ENCODE data around the gene ARID2.

Gene ARID2

DNA sequence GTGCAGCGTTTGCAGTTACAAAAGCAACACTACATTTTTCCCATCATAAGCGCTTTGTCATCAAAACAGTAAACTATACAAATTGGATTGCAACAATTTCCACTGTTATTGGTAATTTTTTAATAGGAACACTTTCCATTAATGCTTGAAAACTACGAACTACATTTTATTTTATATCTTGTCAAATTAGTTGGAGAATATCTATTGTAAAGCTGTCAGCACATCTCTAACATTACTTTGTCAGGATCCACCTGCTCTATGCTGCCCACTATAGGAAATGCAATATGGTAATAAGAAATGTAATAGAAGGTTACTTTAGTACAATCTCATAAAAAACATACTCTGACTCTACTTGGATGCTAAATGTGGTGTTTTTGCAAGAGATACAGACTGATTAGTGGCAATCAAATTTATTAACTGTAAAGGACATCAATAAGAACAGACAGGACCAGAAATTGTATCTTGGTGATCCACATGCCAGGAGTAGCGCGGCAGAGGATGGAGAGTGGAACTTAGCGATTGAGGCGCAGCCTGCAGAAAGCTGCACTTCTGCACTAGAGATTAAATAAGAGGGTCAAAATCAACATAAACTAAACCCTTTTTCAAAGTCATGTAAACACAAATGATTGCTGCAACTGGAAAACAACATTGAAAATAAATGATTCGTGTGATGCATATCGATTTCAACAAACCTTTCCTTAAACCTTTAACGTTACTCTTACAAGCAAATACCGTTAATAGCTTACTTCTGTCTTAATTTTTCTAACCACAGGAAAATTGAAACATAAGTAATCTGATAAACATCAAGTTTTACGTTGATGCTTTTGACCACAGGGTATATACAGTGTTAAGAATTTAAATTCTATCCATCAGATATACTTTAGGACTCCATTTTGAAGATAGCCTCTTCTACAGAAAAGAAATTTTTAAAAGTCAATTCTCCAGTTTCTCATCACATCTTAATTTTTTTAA, 3.6 kb upstream of the ARID2 start:
- peak; percentile 36 for DNase-seq

DNA sequence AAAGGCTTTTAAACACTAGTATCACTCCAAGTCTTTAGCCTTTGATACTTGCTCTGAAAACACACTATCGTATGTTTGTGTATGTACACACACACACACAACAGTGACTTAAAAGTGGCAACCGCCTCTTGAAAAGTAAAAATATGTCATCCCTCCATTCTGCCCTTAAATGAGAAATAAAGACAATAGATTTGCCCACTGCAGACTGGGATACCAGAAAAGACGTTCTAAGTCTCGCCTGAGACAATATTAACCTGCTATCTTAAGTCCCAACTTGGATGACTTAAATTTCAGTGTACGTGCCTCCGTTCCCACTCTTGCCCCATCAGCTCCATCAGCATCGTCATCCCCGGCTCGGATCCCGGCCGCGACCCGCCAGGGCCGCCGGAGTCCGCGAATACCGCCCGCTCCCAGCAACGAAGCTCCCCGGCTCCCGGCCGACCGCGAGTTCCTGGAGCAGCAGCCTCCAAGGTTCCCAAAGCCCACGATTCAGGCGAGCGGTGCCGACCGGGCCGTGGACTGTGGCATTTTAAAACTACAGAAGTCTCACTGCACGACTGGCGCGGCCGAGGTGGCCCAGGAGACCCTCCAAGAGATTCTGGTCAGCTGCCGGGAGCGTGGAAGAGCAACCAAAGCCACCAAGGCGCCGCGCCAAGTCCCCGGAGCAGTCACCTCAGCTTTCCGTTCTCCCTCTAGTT, 2.8 kb upstream of the ARID2 start:
- DNase-seq, result no peak

- peak; percentile 85 for DNase-seq
Observed at GRCh38 chr12:45727301-45727979, 2.1 kb upstream of the ARID2 start.

DNA sequence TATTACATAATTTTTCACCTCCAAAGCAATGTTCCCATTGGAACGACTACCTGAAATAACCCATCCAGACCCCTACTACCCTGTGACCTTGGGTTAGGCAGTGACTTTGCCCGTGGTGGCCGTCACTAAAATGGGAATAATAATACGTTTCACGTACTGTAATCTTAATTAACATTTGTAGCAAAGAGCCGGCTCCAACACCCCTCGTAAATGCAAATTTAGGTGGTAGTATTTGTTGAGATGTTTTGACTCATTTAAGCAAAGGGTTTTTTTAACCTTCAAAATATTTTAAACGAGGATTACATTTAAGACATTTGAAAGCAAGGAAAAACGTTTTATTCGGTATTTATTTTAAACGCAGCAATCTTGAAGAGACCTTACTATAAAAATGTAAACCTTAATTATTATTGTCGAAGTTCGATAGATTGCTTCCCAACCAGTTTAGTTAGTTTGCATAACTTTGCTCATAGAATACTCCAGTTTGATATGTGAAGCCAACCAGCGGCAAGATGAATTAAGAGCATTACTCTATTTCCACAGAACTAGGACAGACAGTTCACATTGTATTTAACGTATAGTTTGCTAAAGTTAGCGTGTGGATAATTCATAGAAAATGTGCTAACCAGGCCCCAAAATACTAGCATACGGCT, 1.4 kb upstream of the ARID2 start:
- DNase-seq, result no peak

DNA sequence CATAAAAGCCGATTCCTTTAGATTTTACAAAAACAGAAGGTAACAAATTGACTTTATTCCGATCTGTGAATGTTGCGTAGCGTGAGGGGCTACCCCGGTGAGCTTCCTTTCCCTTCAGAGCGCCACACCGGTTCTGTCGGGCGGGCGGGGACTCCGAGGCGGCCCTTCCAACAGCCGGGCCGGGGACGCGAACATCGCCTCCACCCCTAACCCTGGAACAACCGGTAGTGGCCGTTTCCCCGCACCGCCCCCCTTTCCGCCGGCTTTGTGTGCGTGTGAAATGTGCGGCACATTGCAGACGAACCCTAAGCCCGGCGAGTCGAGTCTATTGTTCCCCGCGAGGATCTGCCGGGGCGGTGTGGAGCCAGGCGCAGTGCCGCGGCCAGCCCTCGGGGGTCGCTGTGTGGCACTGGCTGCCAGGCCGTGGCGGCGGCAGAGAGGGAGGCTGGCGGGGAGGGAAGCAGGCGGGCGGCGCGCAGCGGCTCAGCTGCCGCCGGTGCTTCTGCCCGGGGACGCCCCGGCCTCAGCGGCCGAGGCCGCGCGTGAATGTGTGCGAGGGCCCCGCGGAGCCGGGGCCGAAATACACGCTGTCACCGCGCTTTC, 775 bp upstream of the ARID2 start:
- DNase-seq, result peak; percentile 84

GRCh38 chr12:45730084-45730347, 510 bp downstream of the ARID2 start:
- DNase-seq, result no peak

DNA sequence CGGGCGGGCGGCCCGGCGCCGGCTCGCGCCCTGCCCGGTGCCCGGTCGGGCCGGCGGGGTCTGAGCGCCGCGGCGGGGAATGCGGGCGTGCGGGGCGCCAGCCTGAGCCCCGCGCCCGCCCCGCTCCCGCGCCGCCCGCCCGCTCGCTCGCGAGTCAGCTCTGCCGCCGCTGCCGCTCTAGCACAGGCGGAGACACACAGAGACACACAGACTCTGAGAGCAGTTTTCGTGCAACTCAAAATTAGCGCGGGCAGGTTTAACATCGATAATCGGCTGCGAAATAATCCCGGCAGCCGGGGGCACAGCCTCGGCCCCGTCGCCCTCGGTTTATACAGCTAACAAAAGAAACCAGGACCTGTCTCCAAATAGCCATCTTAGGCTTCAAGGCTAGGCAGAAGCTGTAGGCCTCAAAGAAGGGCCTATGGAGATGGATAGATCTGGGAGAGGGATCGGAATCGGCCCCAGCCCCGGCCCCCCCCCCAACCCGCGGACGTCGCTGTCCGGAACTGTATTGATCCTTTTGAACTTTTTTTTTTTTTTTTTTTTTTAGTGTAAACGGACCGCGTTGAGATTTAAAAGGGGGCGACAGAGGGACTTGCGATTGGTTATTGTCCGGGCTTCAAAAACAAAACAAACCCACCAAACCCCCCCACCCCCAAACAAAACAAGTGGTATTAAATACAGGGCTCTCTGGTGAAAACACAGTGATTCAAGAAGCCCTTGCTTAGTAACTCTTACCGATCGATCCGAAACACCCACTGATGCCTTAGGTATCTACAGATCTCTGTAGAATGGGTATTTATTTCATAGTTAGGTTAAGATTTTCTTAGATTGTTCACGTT, 1.1 kb downstream of the ARID2 start:
- DNase-seq, result peak; percentile 44

DNA sequence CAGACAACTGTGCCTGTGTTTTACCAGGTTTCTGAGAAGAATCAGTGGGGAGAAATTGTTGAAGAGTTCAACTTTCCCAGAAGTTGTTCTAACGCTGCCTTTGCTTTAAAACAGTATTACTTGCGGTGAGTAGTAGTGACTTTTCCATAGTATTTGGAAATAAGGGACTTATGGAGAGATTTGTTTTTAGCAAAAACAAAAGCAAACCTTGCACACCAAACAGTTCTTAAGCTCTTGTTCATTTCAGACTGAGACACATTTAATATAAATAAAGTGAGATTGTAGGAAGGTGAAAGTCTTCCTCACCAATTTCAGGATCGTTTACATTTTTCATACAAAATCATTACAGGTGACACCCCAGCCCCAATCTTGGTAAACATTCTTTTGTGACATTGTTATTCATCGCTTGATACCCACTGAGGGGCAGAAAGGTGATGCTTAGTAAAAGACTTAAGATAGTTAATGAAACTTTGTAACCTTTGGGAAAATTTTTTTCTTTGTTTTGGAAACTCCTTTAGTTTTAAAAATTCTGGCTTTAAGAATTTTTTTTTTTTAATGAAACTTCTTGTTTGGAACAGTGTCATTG, 1.8 kb downstream of the ARID2 start:
- DNase-seq, result no peak

GRCh38 chr12:45732250-45732649, 2.7 kb downstream of the ARID2 start:
- DNase-seq, result no peak

- no peak for DNase-seq
Observed at GRCh38 chr12:45732936-45733335, 3.4 kb downstream of the ARID2 start.

DNA sequence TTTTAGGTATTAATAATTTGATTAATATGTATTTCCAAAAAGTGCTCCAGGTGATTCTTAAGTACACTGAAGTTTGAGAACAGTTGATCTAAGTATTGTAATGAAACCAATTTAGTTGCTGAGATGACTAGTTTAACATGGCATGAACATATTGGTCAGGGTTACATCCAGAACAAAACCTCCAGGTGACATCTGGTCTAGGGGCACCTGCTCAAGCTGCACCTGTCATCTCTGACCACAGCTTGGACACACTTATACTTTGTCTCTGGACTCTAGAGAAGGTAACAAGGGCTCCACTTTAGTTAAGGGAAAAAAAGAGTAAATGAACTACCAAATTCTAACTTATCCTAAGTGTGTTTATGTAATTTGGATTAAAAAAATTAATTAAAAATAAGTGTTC, 8.1 kb downstream of the ARID2 start:
- no peak for DNase-seq

DNA sequence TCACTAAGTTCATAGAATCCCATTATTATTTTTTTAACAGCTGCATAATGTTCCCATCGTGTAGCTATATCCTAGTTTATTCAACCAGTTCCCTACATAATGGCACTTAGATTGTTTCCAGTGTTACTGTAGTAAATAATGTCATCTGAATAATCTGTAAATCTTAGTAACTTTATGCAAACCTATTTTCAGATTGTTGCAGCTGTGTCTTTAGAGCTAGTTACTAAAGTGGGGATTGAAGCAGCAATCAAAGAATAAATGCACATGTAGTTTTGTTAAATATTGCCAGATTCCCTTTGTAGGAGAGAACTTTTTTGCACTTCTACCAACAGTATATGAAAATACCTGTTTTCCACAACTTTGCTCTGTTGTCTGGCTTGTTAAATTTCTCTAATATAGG, 13.1 kb downstream of the ARID2 start:
- DNase-seq, result no peak

GRCh38 chr12:45743247-45743646, 13.7 kb downstream of the ARID2 start:
- DNase-seq, result no peak

DNA sequence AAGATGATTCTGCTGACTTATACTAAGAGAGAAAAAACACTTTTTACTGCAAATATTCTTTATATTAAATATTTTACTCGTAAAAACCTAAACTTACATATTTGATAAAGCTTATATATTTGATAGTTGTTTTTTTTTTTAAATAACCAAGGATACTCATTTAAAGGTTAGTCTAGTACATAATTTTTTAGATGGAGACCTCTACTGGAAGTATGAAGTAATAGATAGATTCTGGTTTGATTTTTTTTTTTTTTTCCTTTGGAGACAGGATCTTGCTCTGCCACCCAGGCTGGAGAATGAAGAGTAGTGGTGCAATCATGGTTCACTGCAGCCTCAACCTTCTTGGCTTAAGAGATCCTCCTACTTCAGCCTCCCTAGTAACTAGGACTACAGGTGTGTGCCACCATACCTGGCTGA, 16.4 kb downstream of the ARID2 start:
- peak; percentile 2 for DNase-seq

GRCh38 chr12:45756666-45757065, 27.2 kb downstream of the ARID2 start:
- no peak for DNase-seq

- DNase-seq, result no peak
Observed at GRCh38 chr12:45757172-45757571, 27.7 kb downstream of the ARID2 start.

DNA sequence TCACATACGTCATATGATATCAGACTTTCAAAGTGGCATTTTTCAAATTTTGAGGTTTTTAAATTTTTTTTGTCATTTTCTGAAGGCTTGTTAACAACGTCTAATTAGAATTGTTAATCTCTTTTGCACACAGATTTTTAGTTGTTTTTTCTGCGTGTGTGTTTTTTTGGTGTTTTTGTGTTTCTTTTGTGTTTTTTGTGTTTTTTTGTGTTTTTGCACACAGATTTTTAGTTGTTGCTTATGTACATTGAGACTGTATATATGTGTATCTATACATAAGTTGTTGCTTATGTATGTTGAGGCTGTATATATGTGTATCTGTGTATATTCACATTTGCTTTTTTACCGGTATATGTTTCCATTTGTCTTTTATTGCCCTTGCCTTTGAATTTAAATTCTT, 30.8 kb downstream of the ARID2 start:
- no peak for DNase-seq

DNA sequence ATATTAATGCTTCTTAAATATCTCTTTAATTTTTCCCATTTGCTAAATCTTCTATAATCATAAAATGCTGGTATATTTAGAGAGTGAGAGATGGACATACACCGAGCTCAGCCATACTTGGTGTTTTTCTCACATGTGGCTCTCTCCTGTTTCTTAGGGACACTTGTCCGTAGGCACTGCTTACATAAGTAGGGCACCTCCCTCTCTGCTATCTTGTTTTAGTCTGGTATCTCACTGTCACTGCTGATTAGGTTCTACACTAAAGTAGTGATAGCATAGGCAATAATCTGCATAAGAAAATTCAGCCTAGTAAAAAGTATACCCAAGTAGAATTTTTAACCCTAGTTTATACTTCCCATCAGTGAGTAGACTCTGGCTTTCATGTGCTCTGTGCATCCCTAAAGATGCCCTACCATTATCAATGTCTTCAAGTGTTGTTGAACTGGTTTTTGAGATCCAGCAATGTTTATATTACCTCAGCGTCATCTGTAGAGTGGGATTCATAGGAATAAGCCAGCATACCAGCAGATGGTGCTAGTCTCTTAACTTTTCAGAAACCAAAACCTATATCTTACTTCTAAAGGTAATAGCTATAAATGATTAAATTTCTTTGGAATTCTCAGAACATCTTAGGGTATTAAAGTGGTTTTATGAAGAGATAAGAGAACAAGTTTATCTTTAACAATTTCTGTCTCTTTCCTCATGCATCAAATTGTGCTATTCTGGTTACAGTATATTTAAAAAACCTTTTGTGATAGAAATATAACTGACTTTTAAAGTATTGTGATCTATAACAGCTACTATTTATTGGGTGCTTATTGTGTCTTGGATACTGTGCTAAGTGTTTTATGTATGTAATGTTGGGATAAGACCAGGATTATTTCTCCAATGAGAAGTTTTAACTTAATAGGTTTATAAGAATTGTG, 32.9 kb downstream of the ARID2 start:
- DNase-seq, result peak; percentile 27

DNA sequence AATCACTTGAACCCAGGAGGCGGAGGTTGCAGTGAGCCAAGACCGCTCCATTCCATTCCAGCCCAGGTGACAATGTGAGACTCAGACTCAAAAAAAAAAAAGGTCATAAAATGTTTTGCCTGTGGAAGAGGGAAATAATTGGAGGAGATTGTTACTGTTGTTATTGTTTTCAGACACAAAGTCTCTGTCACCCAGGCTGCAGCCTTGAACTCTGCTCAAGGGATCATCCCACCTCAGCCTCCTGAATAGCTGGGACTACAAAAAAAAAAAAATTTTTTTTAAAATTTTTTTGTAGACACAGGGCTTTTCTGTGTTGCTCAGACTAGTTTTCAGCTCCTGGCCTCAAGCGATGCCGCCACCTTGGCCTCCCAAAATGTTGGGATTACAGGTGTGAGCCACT, 33.9 kb downstream of the ARID2 start:
- DNase-seq, result no peak

- DNase-seq, result no peak
Observed at GRCh38 chr12:45768194-45768593, 38.7 kb downstream of the ARID2 start.

Measured in NCI-H2227 treated with DMSO at 0.1 percent for 48 hours (cell line).